T-cell (primary cell): Measurements from ENCODE around the gene ZNF276. TPM values are rescaled to one million over a fixed set of nuclear protein-coding genes. Genes with fewer than 3 reads are reported as not detected.
"Not testable (repeated sequence)": the region's sequence is repeated elsewhere in the genome, so short reads cannot be mapped to it uniquely, and the experiment has no call there.

Source experiments
- ATAC-seq, 4 experiments: fragments of 200-7000 bp in 3 of 4; fragments of 150-1000 bp in 1 of 4; cut with Tn5 transposase; replicated peaks in 1 of 4; 1 replicate in 3 of 4; 2 replicates in 1 of 4; pipeline ENCODE4 v1.10.0; 2021; ENCODE audit warnings: moderate library complexity in 3 of 4, mild to moderate bottlenecking in 2 of 4, moderate number of reproducible peaks in 1 of 4
- CTCF ChIA-PET, 2 donors: fragments of 300-600 bp; sonication (Branson Sonifier 250); formaldehyde crosslinking; loops; one replicate each; lab custom pipeline; 2022; ENCODE audit warnings: antibody characterized with exemption in 2 of 2; lab: Charles Lee
- POLR2A ChIA-PET, 2 donors: fragments of 300-600 bp; sonication (Branson Sonifier 250); formaldehyde crosslinking; loops; one replicate each; lab custom pipeline; 2022; ENCODE audit warnings: antibody characterized with exemption in 2 of 2; lab: Charles Lee
- DNase-seq, 35 experiments: peaks; one replicate each; pipeline versions ENCODE4 v3.0.0 to v3.0.0-alpha.2; 2013 to 2023
- H3K27ac ChIP-seq: one replicate; pipeline ENCODE4 v1.5.1; 2013; ENCODE audit warnings: low read length
- H3K27me3 ChIP-seq, 2 experiments: replicated peaks in 1 of 2; 1 replicate in 1 of 2; 2 replicates in 1 of 2; pipeline versions ENCODE4 v1.6.1 to v1.7.0; 2013; ENCODE audit warnings: low read length in 1 of 2, mixed read lengths in 1 of 2; ENCODE audit not compliant: control insufficient read depth in 2 of 2, insufficient read depth in 2 of 2; ENCODE audit errors: extremely low read depth in 1 of 2
- H3K36me3 ChIP-seq, 2 donors: 1 replicate in 1 of 2; 2 replicates in 1 of 2; pipeline versions ENCODE4 v1.6.1 to v1.7.0; 2013; ENCODE audit warnings: low read length in 1 of 2; ENCODE audit not compliant: control insufficient read depth in 2 of 2, insufficient read depth in 1 of 2; ENCODE audit errors: extremely low read depth in 1 of 2
- H3K4me1 ChIP-seq, 2 experiments: 1 replicate in 1 of 2; 2 replicates in 1 of 2; pipeline versions ENCODE4 v1.6.1 to v1.7.0; 2013; ENCODE audit warnings: low read length in 2 of 2, mixed read lengths in 1 of 2; ENCODE audit not compliant: insufficient read depth in 2 of 2, control insufficient read depth in 1 of 2; ENCODE audit errors: extremely low read depth in 1 of 2
- H3K4me3 ChIP-seq, 2 donors: 1 replicate in 1 of 2; 2 replicates in 1 of 2; pipeline versions ENCODE4 v1.5.1 to v1.7.0; 2013; ENCODE audit warnings: mild to moderate bottlenecking in 2 of 2, low read length in 1 of 2, moderate library complexity in 1 of 2; ENCODE audit not compliant: control insufficient read depth in 1 of 2; ENCODE audit errors: extremely low read depth in 1 of 2
- H3K9me3 ChIP-seq: 2 replicates; pipeline ENCODE4 v1.7.0; 2013
- H3K27ac Mint-ChIP-seq, 2 donors: one replicate each; pipeline ENCODE4 v1.8.0; 2020 to 2021; ENCODE audit warnings: mild to moderate bottlenecking in 2 of 2, mixed read lengths in 2 of 2
- H3K27me3 Mint-ChIP-seq, 2 donors: one replicate each; pipeline ENCODE4 v1.8.0; 2021 to 2022; ENCODE audit warnings: mixed read lengths in 2 of 2
- H3K36me3 Mint-ChIP-seq: one replicate; pipeline ENCODE4 v1.8.0; 2021; ENCODE audit warnings: mixed read lengths
- H3K4me1 Mint-ChIP-seq, 3 donors: one replicate each; pipeline ENCODE4 v1.8.0; 2020 to 2022; ENCODE audit warnings: mixed read lengths in 3 of 3, mild to moderate bottlenecking in 1 of 3
- H3K4me3 Mint-ChIP-seq, 3 donors: one replicate each; pipeline ENCODE4 v1.8.0; 2020 to 2022; ENCODE audit warnings: mild to moderate bottlenecking in 3 of 3, mixed read lengths in 3 of 3, moderate library complexity in 3 of 3
- H3K9me3 Mint-ChIP-seq, 3 donors: one replicate each; pipeline ENCODE4 v1.8.0; 2020 to 2022; ENCODE audit warnings: mixed read lengths in 3 of 3
- WGBS: methylation state at CpG from one replicate; pipeline ENCODE4 v1.1.5; 2013; ENCODE audit warnings: missing lambda C conversion rate; ENCODE audit not compliant: insufficient coverage; 5-methylcytosine and 5-hydroxymethylcytosine counted together
- total RNA-seq, 35 experiments: library from RNA in 6 of 35; stranded (reverse) in 6 of 35; fragments of 120-200 nt in 1 of 35; gene quantifications; one replicate each; pipeline versions ENCODE4 v1.2.1 to v1.2.4 and lab custom pipeline; 2013 to 2026

ZNF276 gene
- total RNA-seq, 5 donors from 2014 or later (not counting 1 experiment from before 2014, with no cell fraction given), result 131 to 203 (median 195) TPM

- not testable (repeated sequence) for H3K27me3 Mint-ChIP-seq, H3K9me3 Mint-ChIP-seq, H3K27ac ChIP-seq, H3K4me3 ChIP-seq, H3K4me3 Mint-ChIP-seq, H3K9me3 ChIP-seq, H3K36me3 Mint-ChIP-seq, DNase-seq, H3K27me3 ChIP-seq, ATAC-seq
- Histone ChIP-seq H3K36me3 (peaks cover 9 to 23% of the 10 kb centered on the region in 2 donors), H3K4me1 (peaks cover 4 to 51% of the 10 kb centered on the region in 2 experiments)
- no CpG with 5 or more reads among the region's 14 CpGs for WGBS
- ChIA-PET POLR2A (interaction anchor here in 1 of 2 donors (0.8 kb wide), 1 partner anchor 112 kb away, joined by 5 read pairs; no protein-coding TSS in a partner anchor), CTCF (interaction anchor here (0.5 to 2.2 kb wide), 4 partner anchors 37 to 173 kb away, joined by 3 to 15 read pairs (median 4); no protein-coding TSS in a partner anchor)
- Mint-ChIP-seq H3K27ac (peak overlapping the region in 1 of 2 donors; percentile 22), H3K4me1 (peaks cover 5 to 37% (median 23%) of the 10 kb centered on the region in 3 donors)
These were observed 22.6 kb upstream of the ZNF276 start for GRCh38 chr16:89698717-89699116.

GRCh38 chr16:89699629-89700099, 21.7 kb upstream of the ZNF276 start:
- not testable (repeated sequence) for H3K27me3 ChIP-seq, H3K4me3 ChIP-seq, ATAC-seq, H3K27me3 Mint-ChIP-seq, DNase-seq, H3K9me3 ChIP-seq, H3K9me3 Mint-ChIP-seq, H3K36me3 Mint-ChIP-seq
- H3K4me1 Mint-ChIP-seq, result peaks cover 5 to 37% (median 23%) of the 10 kb centered on the region in 3 donors
- Histone ChIP-seq H3K4me1 (peaks cover 4 to 51% of the 10 kb centered on the region in 2 experiments), H3K27ac (peak overlapping the region; percentile 86), H3K36me3 (peaks cover 4 to 17% of the 10 kb centered on the region in 2 donors)
- WGBS, result 78% methylated on average over 14 of the region's 18 CpGs
- peak overlapping the region in 2 of 3 donors; percentile 69 to 77 for H3K4me3 Mint-ChIP-seq
- CTCF ChIA-PET, result interaction anchor here (0.9 to 2.2 kb wide), 11 partner anchors 13 to 211 kb away, joined by 4 to 18 read pairs (median 6); partner anchors contain the start of genes CDK10 (in 1 of the 2) and TCF25 (in 1 of the 2)
- POLR2A ChIA-PET, result interaction anchor here (0.6 to 0.8 kb wide), 2 partner anchors 24 to 111 kb away, joined by 3 to 5 read pairs; no protein-coding TSS in a partner anchor
- H3K27ac Mint-ChIP-seq, result peak overlapping the region in 1 of 2 donors; percentile 43

- Mint-ChIP-seq H3K9me3 (no peaks in the 10 kb centered on the region), H3K4me1 (peaks cover 5 to 36% (median 23%) of the 10 kb centered on the region in 3 donors), H3K36me3 (no peaks in the 10 kb centered on the region), H3K27ac (peak overlapping the region; percentile 43 to 66), H3K27me3 (no peaks in the 10 kb centered on the region), H3K4me3 (peak overlapping the region; percentile 63 to 77 (median 69))
- Histone ChIP-seq H3K27ac (peak overlapping the region; percentile 86), H3K4me1 (peaks cover 4 to 49% of the 10 kb centered on the region in 2 experiments), H3K9me3 (no peaks in the 10 kb centered on the region), H3K27me3 (peaks cover 0 to 2% of the 10 kb centered on the region in 2 experiments), H3K36me3 (peaks cover 4 to 14% of the 10 kb centered on the region in 2 donors), H3K4me3 (peak overlapping the region; percentile 71)
- 1% methylated on average over 30 of the region's 30 CpGs for WGBS
- ChIA-PET POLR2A (no interaction called here), CTCF (interaction anchor here (0.9 to 2.2 kb wide), 12 partner anchors 13 to 210 kb away, joined by 4 to 18 read pairs (median 6); partner anchors contain the start of genes CDK10 (in 1 of the 2) and TCF25 (in 1 of the 2))
- ATAC-seq (peak; percentile 10 to 38 (median 18)), DNase-seq (peak; percentile 82 to 99 (median 93))
These were observed 21.2 kb upstream of the ZNF276 start for GRCh38 chr16:89700100-89700648.

- Histone ChIP-seq H3K4me3 (peak overlapping the region; percentile 71), H3K4me1 (peaks cover 4 to 47% of the 10 kb centered on the region in 2 experiments), H3K27ac (peak overlapping the region; percentile 86), H3K9me3 (no peaks in the 10 kb centered on the region), H3K27me3 (peaks cover 0 to 3% of the 10 kb centered on the region in 2 experiments), H3K36me3 (peaks cover 4 to 7% of the 10 kb centered on the region in 2 donors)
- Mint-ChIP-seq H3K36me3 (no peaks in the 10 kb centered on the region), H3K9me3 (no peaks in the 10 kb centered on the region), H3K4me1 (peaks cover 9 to 32% (median 24%) of the 10 kb centered on the region in 3 donors), H3K27me3 (no peaks in the 10 kb centered on the region), H3K27ac (peak overlapping the region; percentile 43 to 74), H3K4me3 (peak overlapping the region; percentile 73 to 80 (median 77))
- WGBS, result 3% methylated on average over 68 of the region's 78 CpGs
- POLR2A ChIA-PET, result no interaction called here
- CTCF ChIA-PET, result interaction anchor here (0.6 to 2.2 kb wide), 17 partner anchors 14 to 392 kb away, joined by 3 to 18 read pairs (median 6); partner anchors contain the start of genes CDK10 (in 1 of the 2) and TCF25 (in 1 of the 2)
- DNase-seq (peak in 33 of 35 experiments; percentile 29 to 81 (median 55)), ATAC-seq (peak; percentile 13 to 21 (median 18))
These were observed 20.5 kb upstream of the ZNF276 start for GRCh38 chr16:89700649-89701424.

- ATAC-seq, result peak; percentile 76 to 86 (median 82)
- no peaks in the 10 kb centered on the region for H3K27me3 Mint-ChIP-seq
- H3K4me3 Mint-ChIP-seq, result peak within 1 kb of the TSS; percentile 73 to 80 (median 77)
- no peaks in the 10 kb centered on the region for H3K9me3 ChIP-seq
- ChIA-PET POLR2A (no interaction called here), CTCF (interaction anchor here (0.6 to 2.2 kb wide), 9 partner anchors 15 to 393 kb away, joined by 3 to 18 read pairs (median 6); partner anchors contain the start of genes CDK10 (in 1 of the 2) and TCF25 (in 1 of the 2))
- peak within 1 kb of the TSS; percentile 78 to 87 for H3K27ac Mint-ChIP-seq
- H3K36me3 Mint-ChIP-seq, result no peaks in the 10 kb centered on the region
- H3K4me1 ChIP-seq, result peaks cover 4 to 45% of the 10 kb centered on the region in 2 experiments
- peaks cover 4 to 6% of the 10 kb centered on the region in 2 donors for H3K36me3 ChIP-seq
- peaks cover 0 to 3% of the 10 kb centered on the region in 2 experiments for H3K27me3 ChIP-seq
- DNase-seq, result peak; percentile 89 to 98 (median 96)
- under 1% methylated on average over 73 of the region's 97 CpGs for WGBS
- peak within 1 kb of the TSS; percentile 71 for H3K4me3 ChIP-seq
- H3K4me1 Mint-ChIP-seq, result peaks cover 13 to 32% (median 20%) of the 10 kb centered on the region in 3 donors
- H3K9me3 Mint-ChIP-seq, result no peaks in the 10 kb centered on the region
- peak within 1 kb of the TSS; percentile 86 for H3K27ac ChIP-seq
These were observed 19.6 kb upstream of the ZNF276 start, which contains the start of gene SPATA2L for GRCh38 chr16:89701425-89702406. Gene SPATA2L (minus strand): TSS chr16:89701705. CDS start chr16:89701232, 473 bp downstream.
